Stimulated activated CD4-positive, alpha-beta T cell treated with anti-CD3 and anti-CD28 coated beads, Interleukin-2, amount 100 ng/mL, for 48 hours (primary cell): ENCODE data around the gene ANKIB1.
"Not testable (repeated sequence)": the region's sequence is repeated elsewhere in the genome, so short reads cannot be mapped to it uniquely, and the experiment has no call there.

Source experiments
- DNase-seq, 2 donors: peaks; one replicate each; pipeline ENCODE4 v3.0.0-alpha.2; 2020

Gene ANKIB1

GRCh38 chr7:92245487-92246359 lies at the start of gene ANKIB1, which contains the start of gene KRIT1:
TSS of gene ANKIB1 (plus strand) at chr7:92245974. CDS start at chr7:92294979, 49,005 bp downstream.
TSS of gene KRIT1 (minus strand) at chr7:92245914. CDS start at chr7:92242135, 3,779 bp downstream.
- peak; percentile 77 to 78 for DNase-seq

GRCh38 chr7:92200791-92201190 lies 45.0 kb upstream of the ANKIB1 start:
- no peak for DNase-seq

GRCh38 chr7:92205987-92206386 lies 39.8 kb upstream of the ANKIB1 start:
- DNase-seq = no peak

- no peak for DNase-seq
These were observed 39.1 kb upstream of the ANKIB1 start for GRCh38 chr7:92206672-92207071.

GRCh38 chr7:92221766-92222165 lies 24.0 kb upstream of the ANKIB1 start:
- DNase-seq = no peak

- no peak for DNase-seq
These were observed 18.8 kb upstream of the ANKIB1 start for GRCh38 chr7:92226981-92227380.

- no peak for DNase-seq
These were observed 17.7 kb upstream of the ANKIB1 start for GRCh38 chr7:92228100-92228499.

- no peak for DNase-seq
These were observed 17.0 kb upstream of the ANKIB1 start for GRCh38 chr7:92228742-92229141.

GRCh38 chr7:92230547-92230946 lies 15.2 kb upstream of the ANKIB1 start:
- DNase-seq = no peak

- DNase-seq = no peak
These were observed 2.8 kb upstream of the ANKIB1 start for GRCh38 chr7:92242972-92243371.

GRCh38 chr7:92244808-92245486 lies 827 bp upstream of the ANKIB1 start:
- DNase-seq = no peak

- peak; percentile 3 to 14 for DNase-seq
These were observed 757 bp downstream of the ANKIB1 start for GRCh38 chr7:92246360-92247101.

GRCh38 chr7:92250603-92251002 lies 4.8 kb downstream of the ANKIB1 start:
- no peak for DNase-seq

GRCh38 chr7:92251181-92251580 lies 5.4 kb downstream of the ANKIB1 start:
- DNase-seq = no peak

GRCh38 chr7:92253251-92253650 lies 7.5 kb downstream of the ANKIB1 start:
- DNase-seq = no peak

- DNase-seq = not testable (repeated sequence)
These were observed 9.0 kb downstream of the ANKIB1 start for GRCh38 chr7:92254800-92255199.

GRCh38 chr7:92255308-92255707 lies 9.5 kb downstream of the ANKIB1 start:
- DNase-seq = no peak

GRCh38 chr7:92259062-92259461 lies 13.3 kb downstream of the ANKIB1 start:
- DNase-seq = no peak

- DNase-seq = no peak
These were observed 14.0 kb downstream of the ANKIB1 start for GRCh38 chr7:92259610-92260247.

- DNase-seq = no peak
These were observed 14.5 kb downstream of the ANKIB1 start for GRCh38 chr7:92260248-92260781.

- no peak for DNase-seq
These were observed 20.9 kb downstream of the ANKIB1 start for GRCh38 chr7:92266415-92267241.

GRCh38 chr7:92268921-92269320 lies 23.1 kb downstream of the ANKIB1 start:
- DNase-seq = no peak
